Measurements from ENCODE around the gene CRACR2B. TPM values are rescaled to one million over a fixed set of nuclear protein-coding genes. Genes with fewer than 3 reads are reported as not detected.

The CRACR2B gene
- total and polyA plus RNA-seq, 2 of the 13 experiments (the other 11 are each of a cell fraction or from before 2014, with no cell fraction given): 14.9 to 21.0 TPM

GRCh38 chr11:870418-870817, 42.7 kb downstream of the CRACR2B start:
- no TSS peak for BruUV-seq (replicated peaks)
- Histone ChIP-seq H3K9ac (ENCODE audit: insufficient read depth, low read depth, low read length) (no peak overlapping the region), H3K27ac (ENCODE audit: extremely low read length, insufficient read depth, low read length) (no peak overlapping the region), H3K9me3 (ENCODE audit: low read length) (no peaks in the 10 kb centered on the region), H2AFZ (ENCODE audit: low read length) (no peak overlapping the region), H3K4me1 (ENCODE audit: insufficient read depth, low read length) (0 out of 2 replicates have a peak, but pooled peaks cover 8% of the 10 kb centered on the region), H3K36me3 (replicated peaks in 1 of 2; ENCODE audit: control insufficient read depth in 1 of 2, insufficient read depth in 2 of 2, low read length in 2 of 2) (peaks cover 0 to 10% of the 10 kb centered on the region in 2 experiments; a peak in 2 of 5 replicates), H4K20me1 (ENCODE audit: insufficient read depth, low read length) (no peaks in the 10 kb centered on the region), H3K79me2 (ENCODE audit: insufficient read depth, low read length) (no peaks in the 10 kb centered on the region), H3K4me3 (replicated peaks in 1 of 3; ENCODE audit: insufficient read depth in 1 of 3, low read depth in 2 of 3, low read length in 3 of 3) (no peak overlapping the region), H3K4me2 (ENCODE audit: low read depth, low read length) (no peak overlapping the region), H3K27me3 (ENCODE audit: control insufficient read depth in 1 of 2, insufficient read depth in 2 of 2, low read length in 2 of 2) (no peaks in the 10 kb centered on the region)
- ChIA-PET CTCF (ENCODE audit: low intra/inter-chr PET ratio, low total read pairs) (interaction anchor here (1.0 kb wide), 1 partner anchor 181 kb away, joined by 3 read pairs; no protein-coding TSS in a partner anchor), POLR2A (no interaction called here)
- DNase-seq (ENCODE audit: low spot score) (no peak), FAIRE-seq (no peak), ATAC-seq (no peak; the same call in 2 of the 3 replicates)
- TF ChIP-seq SNAPC2 (CRISPR knock-in tag; IDR thresholded peaks at IDR 0.05) (no peak), AGO2 (optimal IDR thresholded peaks at IDR 0.05; ENCODE audit: low read depth, low read length) (peak; percentile 51)
- intact Hi-C loops (cut with micrococcal nuclease; ENCODE audit: unreplicated experiment) (no loop called here), in situ Hi-C loops (cut with HindIII; ENCODE audit: extremely low pct_ligation_motif_present, low pct_unique_long_range_greater_than_20kb) (no loop called here)
- no CpG with 5 or more reads among the region's 8 CpGs for WGBS (ENCODE audit: low lambda C conversion rate)

DNA sequence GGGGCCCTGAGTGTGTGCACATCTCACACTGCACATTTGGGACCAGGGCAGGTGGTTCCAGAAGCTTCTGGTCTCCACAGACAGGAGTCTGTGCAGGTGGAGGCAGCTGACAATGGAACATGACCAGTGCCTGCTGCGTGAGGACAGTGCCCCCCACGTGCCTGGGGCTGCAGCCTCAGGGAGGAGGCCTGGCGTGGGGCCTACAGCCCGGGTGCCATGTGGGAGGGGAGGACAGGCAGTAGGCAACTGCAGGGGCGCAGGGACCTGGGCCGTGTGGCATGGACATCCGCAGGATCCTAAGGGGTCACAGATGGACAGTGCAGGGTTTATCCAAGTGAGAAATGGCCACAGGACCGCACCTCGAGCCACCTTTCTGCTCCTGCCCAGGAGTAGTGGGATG, 43.8 kb downstream of the CRACR2B start:
- Histone ChIP-seq H3K9ac (ENCODE audit: insufficient read depth, low read depth, low read length) (no peak overlapping the region), H3K27me3 (ENCODE audit: control insufficient read depth in 1 of 2, insufficient read depth in 2 of 2, low read length in 2 of 2) (no peaks in the 10 kb centered on the region), H3K4me2 (ENCODE audit: low read depth, low read length) (no peak overlapping the region), H3K27ac (ENCODE audit: extremely low read length, insufficient read depth, low read length) (no peak overlapping the region), H4K20me1 (ENCODE audit: insufficient read depth, low read length) (no peaks in the 10 kb centered on the region), H3K79me2 (ENCODE audit: insufficient read depth, low read length) (no peaks in the 10 kb centered on the region), H3K9me3 (ENCODE audit: low read length) (no peaks in the 10 kb centered on the region), H3K4me1 (ENCODE audit: insufficient read depth, low read length) (0 out of 2 replicates have a peak, but pooled peaks cover 8% of the 10 kb centered on the region), H2AFZ (ENCODE audit: low read length) (no peak overlapping the region), H3K36me3 (replicated peaks in 1 of 2; ENCODE audit: control insufficient read depth in 1 of 2, insufficient read depth in 2 of 2, low read length in 2 of 2) (peaks cover 2 to 10% of the 10 kb centered on the region in 2 experiments; a peak in 3 of 5 replicates), H3K4me3 (replicated peaks in 1 of 3; ENCODE audit: insufficient read depth in 1 of 3, low read depth in 2 of 3, low read length in 3 of 3) (no peak overlapping the region)
- DNase-seq (ENCODE audit: low spot score): no peak
- no TSS peak for BruUV-seq (replicated peaks)
- WGBS (ENCODE audit: low lambda C conversion rate): no CpG with 5 or more reads among the region's 9 CpGs
- ChIA-PET CTCF (ENCODE audit: low intra/inter-chr PET ratio, low total read pairs) (no interaction called here), POLR2A (no interaction called here)
- intact Hi-C loops (cut with micrococcal nuclease; ENCODE audit: unreplicated experiment): no loop called here
- TF ChIP-seq SNRNP70 (IDR thresholded peaks at IDR 0.05; ENCODE audit: low read depth, low read length) (no peak), POLR2A (IDR thresholded peaks at IDR 0.05; ENCODE audit: insufficient read depth in 1 of 2, low read depth in 2 of 2, low read length in 2 of 2) (0 out of 4 replicates have a peak, but pooled peaks of 1 of the 2 experiments have one; percentile 24), AGO2 (optimal IDR thresholded peaks at IDR 0.05; ENCODE audit: low read depth, low read length) (peak; percentile 57)
- TF ChIP-seq, protein P1, sequence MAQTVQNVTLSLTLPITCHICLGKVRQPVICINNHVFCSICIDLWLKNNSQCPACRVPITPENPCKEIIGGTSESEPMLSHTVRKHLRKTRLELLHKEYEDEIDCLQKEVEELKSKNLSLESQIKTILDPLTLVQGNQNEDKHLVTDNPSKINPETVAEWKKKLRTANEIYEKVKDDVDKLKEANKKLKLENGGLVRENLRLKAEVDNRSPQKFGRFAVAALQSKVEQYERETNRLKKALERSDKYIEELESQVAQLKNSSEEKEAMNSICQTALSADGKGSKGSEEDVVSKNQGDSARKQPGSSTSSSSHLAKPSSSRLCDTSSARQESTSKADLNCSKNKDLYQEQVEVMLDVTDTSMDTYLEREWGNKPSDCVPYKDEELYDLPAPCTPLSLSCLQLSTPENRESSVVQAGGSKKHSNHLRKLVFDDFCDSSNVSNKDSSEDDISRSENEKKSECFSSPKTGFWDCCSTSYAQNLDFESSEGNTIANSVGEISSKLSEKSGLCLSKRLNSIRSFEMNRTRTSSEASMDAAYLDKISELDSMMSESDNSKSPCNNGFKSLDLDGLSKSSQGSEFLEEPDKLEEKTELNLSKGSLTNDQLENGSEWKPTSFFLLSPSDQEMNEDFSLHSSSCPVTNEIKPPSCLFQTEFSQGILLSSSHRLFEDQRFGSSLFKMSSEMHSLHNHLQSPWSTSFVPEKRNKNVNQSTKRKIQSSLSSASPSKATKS (CRISPR knock-in tag; IDR thresholded peaks at IDR 0.05): no peak
- no peak for FAIRE-seq
- in situ Hi-C loops (cut with HindIII; ENCODE audit: extremely low pct_ligation_motif_present, low pct_unique_long_range_greater_than_20kb): no loop called here
- ATAC-seq: no peak

Data from HepG2 (cell line).